HFF-Myc (cell line): ENCODE results near the gene SMARCAL1.

Experiments used
- DNase-seq: peaks from one replicate; pipeline ENCODE4 v3.0.0-alpha.2; 2011; ENCODE audit warnings: low read depth; ENCODE audit errors: extremely low read depth
- H3K4me3 ChIP-seq: replicated peaks from 2 replicates; pipeline ENCODE4 v1.5.1; 2011; ENCODE audit warnings: low read depth, mild to moderate bottlenecking, control low read depth, low read length
- CTCF ChIP-seq: IDR thresholded peaks from 2 replicates; pipeline ENCODE4 v1.5.1; 2012; ENCODE audit warnings: mild to moderate bottlenecking, low read depth, low read length, control low read depth; ENCODE audit errors: missing control alignments

Gene SMARCAL1

DNA sequence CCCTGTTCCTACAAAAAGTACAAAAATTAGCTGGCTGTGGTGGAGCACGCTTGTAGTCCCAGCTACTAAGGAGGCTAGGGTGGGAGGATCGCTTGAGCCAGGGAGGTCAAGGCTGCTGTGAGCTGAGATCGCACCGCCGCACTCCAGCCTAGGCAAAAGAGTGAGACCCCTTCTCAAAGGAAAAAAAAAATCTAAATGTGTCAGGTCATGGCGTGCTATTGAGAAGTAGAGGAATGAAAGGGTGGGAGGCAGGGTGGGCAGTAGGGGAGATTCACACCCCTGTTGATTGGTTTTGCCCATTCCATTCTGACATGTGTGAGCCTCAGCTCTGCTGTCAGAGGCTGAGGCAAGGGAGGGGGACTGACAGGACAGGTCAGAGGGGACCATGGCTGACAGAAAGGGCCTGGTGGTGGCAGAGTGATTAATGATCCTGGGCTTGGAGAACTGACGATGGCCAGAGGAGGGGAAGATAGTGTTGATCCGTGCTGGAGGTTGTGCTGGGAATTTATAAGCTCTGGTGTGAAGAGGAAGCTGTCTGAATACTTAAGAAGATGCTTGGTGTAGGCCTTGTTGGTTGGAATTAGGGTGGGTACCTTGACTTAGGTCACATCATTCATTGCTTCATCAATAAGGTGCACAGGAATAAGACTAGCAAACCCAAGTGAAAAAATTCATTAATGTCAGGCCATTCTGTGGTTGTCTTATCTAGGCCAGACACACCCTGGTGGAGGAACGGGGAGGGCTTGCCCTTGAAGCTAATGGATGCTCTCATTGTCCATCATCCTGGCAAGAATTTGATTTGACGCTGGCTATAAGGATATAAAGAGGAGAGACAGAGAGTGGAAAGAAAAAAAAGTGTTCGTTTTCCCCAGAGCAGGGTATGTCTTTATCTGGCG, 19.1 kb upstream of the SMARCAL1 start:
- no peak for TF ChIP-seq CTCF
- no peak overlapping the region for H3K4me3 ChIP-seq
- DNase-seq = no peak

GRCh38 chr2:216394881-216395280, 17.4 kb upstream of the SMARCAL1 start:
- TF ChIP-seq CTCF = no peak
- no peak for DNase-seq
- no peak overlapping the region for H3K4me3 ChIP-seq

GRCh38 chr2:216399621-216400020, 12.7 kb upstream of the SMARCAL1 start:
- DNase-seq = no peak
- no peak for TF ChIP-seq CTCF
- H3K4me3 ChIP-seq = no peak overlapping the region

DNA sequence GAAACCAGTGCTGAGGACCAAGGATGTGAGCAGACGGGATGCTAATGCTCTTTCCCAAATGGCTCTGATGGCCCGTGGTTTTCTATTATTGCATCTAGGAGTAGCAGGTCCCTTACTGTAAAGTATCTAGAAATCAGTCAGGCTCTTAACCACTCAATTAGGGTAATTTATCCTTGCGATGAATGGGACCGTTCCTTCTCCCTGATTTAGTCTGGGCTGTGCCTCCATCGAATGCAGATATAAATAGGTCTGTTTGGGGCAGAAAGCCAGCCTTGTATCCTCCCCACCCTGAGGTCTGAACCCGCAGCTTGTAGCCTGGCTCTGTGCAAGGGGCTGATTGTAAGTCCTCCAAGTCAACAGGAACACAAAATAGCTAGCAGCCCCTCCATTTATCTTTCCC, 9.5 kb upstream of the SMARCAL1 start:
- H3K4me3 ChIP-seq = no peak overlapping the region
- no peak for TF ChIP-seq CTCF
- no peak for DNase-seq

GRCh38 chr2:216404010-216404618, 8.2 kb upstream of the SMARCAL1 start:
- no peak for DNase-seq
- no peak overlapping the region for H3K4me3 ChIP-seq
- peak; percentile 80 for TF ChIP-seq CTCF

DNA sequence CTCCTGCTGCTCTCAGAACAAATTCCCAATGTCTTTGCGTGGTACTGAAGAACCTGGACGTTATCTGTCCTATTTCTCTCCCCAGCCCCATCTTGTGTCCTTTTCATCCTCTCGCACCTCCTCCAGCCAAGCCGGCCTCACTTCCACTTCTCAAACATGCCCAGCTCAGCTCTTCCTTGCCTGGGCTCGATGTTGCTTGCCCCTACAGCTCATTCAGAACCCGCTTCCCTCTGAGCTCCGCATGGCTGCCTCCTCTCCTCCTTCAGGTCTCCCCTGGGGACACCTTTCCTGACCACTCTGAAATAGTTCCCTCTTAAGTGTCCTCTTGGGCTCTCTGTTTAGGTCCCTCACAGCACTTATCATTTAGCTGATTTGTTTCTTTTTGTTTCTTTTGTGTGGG, 6.7 kb upstream of the SMARCAL1 start:
- no peak overlapping the region for H3K4me3 ChIP-seq
- no peak for TF ChIP-seq CTCF
- no peak for DNase-seq

GRCh38 chr2:216406826-216407225, 5.5 kb upstream of the SMARCAL1 start:
- no peak for DNase-seq
- TF ChIP-seq CTCF = no peak
- H3K4me3 ChIP-seq = no peak overlapping the region
